Stimulated activated CD8-positive, alpha-beta memory T cell treated with anti-CD3 and anti-CD28 coated beads, Interleukin-12 subunit alpha, Interleukin-12 subunit beta, amount 100 ng/mL, for 24 hours (primary cell): Measurements from ENCODE around the gene IQCN.

Experiments used
- DNase-seq: peaks from one replicate; pipeline ENCODE4 v3.0.0-alpha.2; 2020; ENCODE audit errors: extremely low read depth

The IQCN gene

DNA sequence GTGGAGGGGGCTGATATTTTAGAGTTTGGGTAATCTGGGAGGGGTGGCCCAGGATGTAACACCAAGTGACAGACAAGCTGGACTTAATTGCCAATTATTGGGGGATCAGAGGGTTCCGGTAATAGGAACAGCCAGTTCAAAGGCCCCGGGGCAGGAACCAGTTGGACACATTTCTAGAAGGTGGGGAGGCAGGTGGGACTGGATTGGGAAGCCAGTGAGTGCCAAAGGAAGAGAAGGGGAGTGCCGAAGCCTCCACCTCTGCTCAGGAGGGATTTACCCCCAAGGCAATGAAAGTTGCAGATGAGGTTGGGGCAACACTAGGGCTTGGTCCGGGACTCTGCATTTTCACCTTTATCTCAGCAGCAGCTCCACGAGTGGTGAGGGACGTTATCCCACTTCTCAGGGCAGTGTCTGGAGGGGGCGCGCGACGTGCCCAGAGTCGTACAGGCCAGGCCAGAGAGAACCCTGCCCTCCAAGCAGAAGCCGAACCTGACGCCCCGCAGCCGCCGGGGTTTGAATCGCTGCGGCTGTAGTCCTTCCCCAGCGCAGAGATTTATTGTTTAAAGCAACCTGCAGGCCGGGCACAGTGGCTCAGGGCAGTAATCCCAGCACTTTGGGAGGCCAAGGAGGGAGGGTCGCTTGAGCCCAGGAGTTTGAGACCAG lies 12.9 kb upstream of the IQCN start:
- no peak for DNase-seq

DNA sequence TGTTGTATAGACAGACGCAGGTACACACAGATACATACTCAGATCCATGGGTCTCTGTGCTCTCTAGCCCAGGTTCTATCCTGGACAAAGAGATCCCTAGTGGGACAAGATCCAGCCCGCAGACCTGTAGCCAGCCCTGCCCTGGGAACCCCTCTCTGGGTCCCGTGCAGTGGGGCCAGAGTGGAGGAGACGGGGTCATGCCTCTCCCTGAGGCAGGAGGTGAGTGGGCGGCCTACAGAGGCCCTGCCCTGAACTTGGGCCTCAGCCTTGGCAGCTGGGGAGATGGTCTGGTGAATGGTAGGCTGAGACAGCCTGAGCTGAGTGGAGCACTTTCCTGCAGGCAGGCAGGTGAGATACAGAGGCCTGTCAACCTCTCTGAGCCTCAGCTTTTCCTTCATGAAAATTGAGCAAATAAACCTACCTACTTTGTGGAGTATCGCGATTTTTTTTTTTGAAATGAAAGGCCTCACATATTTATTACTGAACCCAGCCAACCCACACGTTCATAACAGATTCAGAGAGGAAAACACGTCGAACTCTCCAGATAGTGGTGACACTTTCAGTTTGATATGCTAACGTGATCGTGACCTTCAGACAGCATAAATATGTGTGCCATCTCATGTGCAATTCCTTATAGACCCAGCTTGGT lies 10.6 kb upstream of the IQCN start:
- no peak for DNase-seq

DNA sequence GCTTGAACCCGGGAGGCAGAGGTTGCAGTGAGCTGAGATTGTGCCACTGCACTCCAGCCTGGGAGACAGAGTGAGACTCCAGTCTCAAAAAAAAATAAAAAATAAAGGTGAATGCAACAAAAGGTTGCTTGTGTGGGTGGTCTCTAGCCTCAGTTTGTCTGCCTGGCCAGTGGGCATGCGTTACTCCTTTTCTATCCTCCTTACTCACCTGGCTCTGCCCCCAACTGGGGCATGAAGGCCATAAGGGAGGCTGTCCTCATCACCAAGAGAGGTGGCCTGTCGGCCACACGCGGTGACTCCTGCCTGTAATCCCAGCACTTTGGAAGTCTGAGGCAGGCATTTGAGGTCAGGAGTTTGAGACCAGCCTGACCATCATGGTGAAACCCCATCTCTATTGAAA lies 9.1 kb upstream of the IQCN start:
- DNase-seq: no peak

DNA sequence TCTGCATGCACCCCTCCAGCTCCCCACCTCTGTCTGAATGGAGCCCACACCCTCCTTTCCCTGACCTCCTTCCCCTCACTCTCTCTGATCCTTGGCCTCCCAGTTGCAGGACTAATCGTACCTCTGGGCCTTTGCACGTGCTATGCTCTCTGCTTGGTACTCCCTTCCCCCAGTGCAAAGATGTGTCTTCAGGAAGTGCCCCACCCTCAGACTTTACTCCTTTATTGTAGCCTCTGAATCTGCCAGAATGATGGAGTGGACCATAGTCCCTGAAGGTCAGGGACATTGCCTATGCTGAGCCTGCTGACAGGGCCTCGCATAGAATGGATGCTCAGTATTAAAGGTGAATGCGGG lies 8.5 kb upstream of the IQCN start:
- DNase-seq: no peak

- no peak for DNase-seq
Measured at GRCh38 chr19:18282021-18282787, 8.0 kb upstream of the IQCN start.

DNA sequence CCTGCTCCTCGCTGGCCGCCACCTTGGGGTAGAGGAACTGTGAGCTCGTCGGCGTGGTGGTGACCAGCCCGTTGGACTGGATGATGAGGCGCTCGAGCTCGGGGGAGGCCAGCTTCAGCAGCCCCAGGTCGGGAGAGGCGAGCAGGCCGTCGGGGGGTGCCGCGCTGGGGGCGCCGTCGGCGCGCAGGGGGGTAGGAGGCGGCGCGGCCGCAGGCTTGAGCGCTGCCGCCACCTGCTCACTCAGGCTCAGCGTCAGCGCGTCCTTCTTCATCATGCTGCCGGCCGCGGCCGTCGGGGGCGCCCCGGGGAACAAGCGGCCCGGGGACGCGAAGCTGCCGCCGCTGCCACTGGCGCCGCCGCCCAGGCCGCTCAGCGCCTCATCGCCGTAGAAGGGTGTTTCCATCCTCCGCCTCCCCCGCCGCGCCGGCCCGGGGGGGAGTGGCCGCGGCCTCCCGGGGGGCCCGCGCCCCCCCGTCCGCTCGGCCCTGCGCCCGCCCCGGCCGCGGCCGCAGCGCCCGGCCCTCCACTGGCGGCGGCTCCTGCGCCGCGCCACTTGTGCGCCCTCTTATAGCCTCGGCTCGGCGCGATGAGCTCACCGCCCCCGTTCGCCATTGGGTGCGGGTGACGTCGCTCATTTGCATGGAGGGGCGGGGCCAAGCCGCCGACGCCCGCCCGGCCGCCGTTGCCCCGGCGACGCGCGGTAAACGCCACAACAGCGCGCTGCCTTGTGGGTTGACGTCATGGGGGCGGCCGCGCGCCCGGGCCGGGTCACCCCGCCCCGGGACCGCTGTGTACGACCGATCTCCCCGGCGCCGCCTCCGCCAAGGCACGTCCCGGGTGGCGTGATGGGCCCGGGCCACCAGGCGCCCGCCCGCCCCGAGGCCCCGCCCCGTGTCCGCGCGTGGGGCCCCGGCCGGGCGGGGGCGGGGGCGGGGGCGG lies 7.1 kb upstream of the IQCN start, which contains the start of gene JUND:
TSS of gene JUND (minus strand) at position 541 of the 939 bp plus-strand sequence. CDS start at position 403, 138 bp downstream.
- peak; percentile 95 for DNase-seq

- DNase-seq: no peak
Measured at GRCh38 chr19:18280247-18281081, 6.2 kb upstream of the IQCN start.

DNA sequence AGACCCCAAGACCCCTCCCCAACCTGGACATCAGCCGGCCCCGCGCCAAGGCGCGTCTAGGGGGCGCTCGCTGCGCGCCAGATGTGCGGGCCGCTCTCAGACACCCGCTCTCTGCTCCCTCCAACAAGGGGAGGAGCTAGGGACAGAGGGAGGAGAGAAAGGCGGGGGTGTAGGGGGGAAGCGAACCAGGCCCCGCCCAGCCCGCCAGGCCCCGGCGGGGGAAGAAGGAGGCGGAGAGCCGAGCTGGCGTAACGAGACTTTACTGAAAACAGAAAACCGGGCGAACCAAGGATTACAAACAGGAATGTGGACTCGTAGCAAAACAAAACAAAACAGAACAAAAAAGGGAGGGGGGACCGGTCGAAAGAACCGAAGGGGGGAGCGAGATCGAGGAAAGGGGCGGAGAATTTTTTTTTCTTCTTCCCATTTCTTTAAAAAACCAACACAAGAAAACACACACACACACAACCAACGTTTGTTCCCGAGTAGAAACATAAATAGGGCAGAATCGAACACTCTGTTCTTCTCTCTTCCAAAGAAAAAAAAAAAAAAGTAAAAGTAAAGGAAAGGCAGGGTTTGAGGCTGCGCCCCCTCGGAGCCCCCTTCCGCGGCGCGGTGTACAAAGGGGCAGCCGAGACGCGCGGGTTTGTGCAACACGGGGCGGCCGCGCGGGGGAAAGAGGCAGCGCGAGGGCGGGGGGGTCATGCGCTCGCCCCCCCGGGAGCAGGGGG lies 5.4 kb upstream of the IQCN start:
- DNase-seq: peak; percentile 77

DNA sequence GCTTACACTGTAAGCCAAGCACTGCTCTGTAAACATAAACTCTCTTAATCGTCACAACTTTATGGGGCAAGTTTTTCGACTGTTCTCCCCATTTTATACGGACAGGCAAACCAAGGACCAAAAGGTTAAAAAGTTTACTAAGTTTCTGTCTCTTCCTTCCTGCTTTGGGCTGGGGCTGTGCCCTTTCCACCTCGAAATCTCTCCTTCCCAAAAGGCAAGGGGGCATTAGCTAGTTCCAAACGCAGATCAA lies 4.9 kb upstream of the IQCN start:
- no peak for DNase-seq

DNA sequence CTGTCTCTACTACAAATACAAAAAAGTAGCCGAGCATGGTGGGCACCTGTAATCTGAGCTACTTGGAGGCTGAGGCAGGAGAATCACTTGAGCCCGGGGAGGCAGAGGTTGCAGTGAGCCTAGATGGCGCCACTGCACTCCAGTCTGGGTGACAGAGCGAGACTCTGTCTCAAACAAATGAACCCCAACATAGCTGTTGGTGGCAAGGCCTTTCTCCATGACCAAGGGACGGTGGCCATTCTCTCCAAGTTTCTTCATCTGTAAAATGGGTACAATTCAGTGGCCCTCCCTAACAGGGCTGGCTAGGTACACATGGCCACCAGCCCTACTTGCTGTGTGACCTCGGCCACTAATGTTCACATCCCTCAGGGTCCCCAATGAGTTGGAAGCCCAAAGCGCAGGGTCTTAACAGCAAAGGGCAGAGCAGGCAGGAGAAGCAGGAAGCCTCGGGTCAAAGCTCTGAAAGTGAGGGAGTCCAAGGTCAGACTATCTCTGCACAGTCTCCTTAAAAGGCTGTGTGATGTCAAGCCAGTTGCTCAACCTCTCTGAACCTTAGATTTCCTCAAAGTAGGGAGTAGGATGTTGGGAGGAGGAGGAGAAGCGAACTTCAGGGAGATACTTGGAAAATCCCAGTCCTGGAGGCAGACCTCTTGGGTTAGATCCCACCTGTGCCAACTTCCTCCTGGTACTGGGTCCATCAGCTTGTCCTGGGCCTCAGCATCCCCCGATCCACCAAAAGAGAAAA lies 4.4 kb upstream of the IQCN start:
- no peak for DNase-seq

DNA sequence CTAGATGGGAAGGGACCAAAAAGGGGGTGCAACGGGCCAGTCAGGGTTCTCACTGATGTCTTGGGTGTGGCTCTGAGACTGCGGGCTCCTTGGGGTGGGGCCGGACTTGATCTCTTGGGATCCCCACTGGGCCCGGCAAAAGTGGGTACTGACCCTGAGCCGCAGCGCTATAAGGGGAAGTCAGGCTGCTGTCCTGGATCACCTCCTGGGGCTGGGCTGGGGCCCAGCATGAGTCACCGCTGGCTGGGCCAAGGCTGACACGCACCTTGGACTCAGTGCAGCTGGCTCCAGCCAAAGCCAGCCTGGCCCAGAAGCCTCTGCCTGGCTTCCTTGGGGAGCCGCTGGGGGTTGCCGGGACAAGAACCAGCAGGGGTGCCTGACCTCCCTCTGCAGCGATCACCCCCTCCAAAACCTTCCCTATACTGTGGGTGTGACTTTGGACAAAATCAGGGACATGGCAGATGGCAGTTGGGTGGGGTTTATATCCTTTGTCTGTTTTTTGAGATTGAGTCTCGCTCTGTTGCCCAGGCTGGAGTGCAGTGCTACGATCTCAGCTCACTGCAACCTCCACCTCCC lies 617 bp upstream of the IQCN start:
- no peak for DNase-seq

- DNase-seq: no peak
Measured at GRCh38 chr19:18273561-18274218, 562 bp downstream of the IQCN start.

DNA sequence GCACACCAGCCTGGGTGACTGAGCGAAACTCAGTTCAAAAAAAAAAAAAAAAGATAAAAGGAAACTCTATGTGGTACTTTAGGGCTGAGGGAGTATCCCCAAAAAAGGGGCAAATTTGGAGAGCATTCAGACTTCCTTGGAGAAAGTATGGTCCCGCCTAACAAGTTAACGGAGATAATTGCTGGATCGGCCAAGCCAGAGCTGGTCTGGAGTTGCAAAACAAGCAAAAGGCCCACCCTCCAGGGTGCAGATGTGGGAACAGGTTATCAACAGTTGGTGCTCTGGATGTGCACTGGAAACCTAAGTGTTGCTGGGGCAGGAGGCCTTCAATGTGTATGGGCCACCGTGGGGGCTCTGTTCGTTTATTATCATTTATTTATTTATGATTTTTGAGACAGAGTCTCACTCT lies 2.8 kb downstream of the IQCN start:
- DNase-seq: no peak

GRCh38 chr19:18270326-18270725 lies 3.9 kb downstream of the IQCN start:
- no peak for DNase-seq

- no peak for DNase-seq
Measured at GRCh38 chr19:18269070-18269723, 5.1 kb downstream of the IQCN start.

DNA sequence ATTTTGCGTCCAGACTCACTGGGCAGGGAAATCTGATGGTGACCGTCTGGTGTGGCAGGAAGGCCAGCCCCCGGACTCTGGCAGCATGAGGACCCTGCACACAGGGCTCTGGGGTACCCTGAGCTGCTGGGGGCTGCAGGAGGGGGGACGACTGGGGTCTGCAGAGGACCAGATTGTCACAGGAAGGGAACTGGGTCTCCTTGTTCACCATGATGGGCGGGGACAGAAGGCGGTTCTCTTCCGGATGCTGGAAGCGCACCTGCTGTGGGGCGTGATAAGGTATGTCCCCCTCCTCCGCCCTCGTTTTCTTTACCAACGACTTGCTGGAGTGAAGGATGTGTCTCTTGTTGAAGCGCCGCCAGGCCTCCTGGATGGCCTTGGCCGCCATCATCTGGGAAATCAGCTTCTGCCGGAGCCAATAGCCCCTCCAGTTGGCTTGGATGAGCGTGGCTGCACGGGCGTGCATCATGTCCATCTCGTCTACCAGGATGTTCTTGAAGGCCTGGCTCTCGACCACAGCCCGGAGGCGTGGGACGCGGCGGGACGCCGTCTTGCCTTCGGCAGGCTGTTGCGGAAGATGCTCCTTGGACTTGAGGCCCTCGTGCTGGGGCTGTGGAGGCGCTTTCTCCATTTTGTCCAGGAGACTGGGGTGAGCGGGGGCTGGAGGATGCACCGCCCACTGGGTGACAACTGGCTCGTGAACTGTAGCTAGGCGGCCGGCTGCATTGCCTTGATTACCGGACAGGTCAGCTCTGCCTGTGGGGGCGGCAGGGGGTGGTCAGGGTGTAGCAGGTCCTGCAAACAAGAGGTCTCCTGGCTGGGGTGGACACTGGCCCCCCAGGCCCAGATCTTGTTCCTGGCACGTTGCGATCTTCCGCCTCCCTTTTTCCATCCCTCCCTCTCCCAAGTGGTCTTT lies 7.2 kb downstream of the IQCN start:
- no peak for DNase-seq

DNA sequence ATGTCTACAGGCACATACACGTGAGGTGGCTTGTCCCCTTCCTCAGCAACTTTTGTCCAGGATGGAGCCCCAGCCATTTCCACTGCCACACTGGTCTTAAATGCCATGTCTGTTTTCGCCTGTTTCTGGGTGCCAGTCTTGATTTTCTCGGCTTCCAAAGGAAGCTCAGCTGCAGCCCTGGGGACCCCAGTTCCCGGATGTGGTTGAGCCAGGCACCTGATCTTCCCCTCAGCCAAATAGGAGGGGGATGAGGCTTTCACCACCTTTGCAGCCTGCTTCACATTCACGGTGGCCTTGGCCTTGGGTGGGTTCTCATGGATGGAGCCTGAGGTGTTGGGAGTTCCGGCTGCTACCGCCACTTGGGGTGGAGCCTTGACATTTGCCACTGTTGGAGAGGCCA lies 8.7 kb downstream of the IQCN start:
- no peak for DNase-seq
